NCI-H2029 (cell line): ENCODE data around the gene TARBP1.
"Not testable (repeated sequence)": the region's sequence is repeated elsewhere in the genome, so short reads cannot be mapped to it uniquely, and the experiment has no call there.

Experiments
- DNase-seq: peaks from one replicate; lab custom pipeline; 2025; lab: John Stamatoyannopoulos, UW

The TARBP1 gene

DNA sequence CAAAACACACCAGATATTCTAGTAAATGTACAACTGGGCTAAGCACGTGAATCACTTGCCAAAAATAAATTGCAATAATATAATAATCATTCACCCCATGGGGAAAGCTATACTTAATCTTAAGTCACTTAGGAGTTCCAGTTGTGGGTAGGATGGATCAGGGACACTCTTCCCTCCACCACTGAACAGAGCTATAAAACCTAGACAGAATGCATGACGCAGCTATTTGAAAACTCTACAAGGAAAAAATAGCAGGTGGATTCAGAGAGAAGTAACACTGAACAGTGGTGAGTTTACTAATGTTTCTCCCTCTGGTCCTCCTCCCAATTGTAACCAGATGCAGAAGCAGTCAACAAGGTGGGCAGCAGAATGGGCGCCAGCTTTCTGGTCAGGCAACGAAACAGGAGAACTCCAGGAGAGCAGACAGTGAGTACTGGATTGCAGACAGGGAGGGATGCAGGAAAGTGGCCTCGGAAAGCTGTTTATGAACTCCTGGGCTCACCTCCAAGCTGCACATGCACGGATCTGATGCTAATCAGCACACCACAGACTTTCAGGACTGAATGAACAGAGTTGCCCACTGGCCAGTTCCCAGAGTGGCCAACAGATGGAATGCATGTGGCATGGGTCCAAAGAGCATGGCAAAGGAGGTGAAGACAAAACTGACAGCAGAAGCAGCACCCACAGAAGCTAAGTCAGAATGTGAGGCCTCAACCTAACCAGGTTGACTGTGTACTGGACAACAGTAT, 41.4 kb downstream of the TARBP1 start:
- no peak for DNase-seq

- DNase-seq = no peak
These were observed 43.4 kb downstream of the TARBP1 start for GRCh38 chr1:234435620-234436019.

DNA sequence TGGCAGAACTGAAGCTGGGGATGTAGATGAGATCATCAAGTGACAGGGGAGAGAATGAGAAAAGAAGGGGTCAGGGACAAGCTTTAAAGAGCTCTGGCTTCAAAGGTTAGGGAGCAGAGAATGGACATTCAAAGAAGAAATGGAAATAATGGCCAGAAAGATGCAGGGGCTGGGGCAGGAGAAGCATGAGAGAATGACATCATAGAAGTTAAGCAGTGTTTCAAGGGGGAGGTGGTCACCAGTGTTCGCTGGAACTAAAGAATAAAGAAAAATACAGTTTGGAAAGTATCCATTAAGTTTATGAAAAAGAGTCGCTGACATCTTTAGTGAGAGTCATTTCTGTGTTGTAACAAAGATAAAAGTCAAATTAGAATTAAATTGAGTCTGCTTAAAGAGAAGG, 44.3 kb downstream of the TARBP1 start:
- DNase-seq = no peak

DNA sequence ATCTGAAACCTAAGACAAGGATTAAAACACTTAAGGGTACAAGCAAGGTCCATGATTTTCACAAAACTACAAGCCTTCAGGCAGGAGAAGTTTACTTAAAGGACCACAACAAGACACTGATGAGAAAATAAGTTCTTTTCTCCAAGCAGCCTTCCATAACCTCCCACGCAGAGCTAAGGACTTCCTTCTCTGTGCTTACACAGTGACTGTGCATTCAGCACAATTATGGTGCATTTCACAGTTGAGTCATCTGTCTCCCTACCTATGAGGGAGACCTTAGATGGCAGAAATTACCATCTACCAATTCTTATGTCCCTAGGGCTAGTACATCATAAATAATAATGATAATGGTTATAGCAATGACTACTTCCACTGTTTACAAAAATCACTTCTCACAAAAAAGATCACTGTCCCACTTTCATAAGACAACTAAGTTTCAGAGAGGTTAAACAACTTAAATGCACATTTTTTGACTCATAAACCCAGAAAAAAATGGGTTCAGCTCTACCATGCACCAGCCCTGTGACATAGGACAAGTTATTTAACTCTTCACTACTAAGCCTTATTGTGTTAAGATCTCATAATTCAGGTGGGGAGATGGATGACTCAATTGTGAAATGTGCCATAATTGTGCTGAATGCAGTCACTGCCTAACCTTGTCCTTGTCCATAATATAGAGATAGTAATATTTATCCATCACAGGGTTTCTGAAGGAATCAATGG, 45.3 kb downstream of the TARBP1 start:
- no peak for DNase-seq

DNA sequence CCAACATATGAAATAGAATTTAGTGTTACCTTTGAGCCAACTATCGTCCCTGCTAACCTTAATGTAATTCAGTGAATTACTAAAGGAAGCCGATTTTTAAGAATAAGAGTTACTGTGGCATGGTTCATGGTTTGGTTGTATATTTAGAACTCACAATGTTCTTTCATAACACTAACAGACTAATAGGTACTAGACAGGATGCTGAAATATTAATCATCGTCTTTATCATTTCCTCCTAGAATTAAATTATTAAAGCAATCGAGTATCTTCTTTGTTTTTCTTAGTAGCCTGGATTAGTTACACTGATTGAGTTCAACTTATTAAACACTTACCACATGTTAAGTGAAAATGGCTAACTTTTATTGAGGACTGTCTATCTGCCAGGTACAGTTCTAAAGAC, 47.7 kb downstream of the TARBP1 start:
- no peak for DNase-seq

DNA sequence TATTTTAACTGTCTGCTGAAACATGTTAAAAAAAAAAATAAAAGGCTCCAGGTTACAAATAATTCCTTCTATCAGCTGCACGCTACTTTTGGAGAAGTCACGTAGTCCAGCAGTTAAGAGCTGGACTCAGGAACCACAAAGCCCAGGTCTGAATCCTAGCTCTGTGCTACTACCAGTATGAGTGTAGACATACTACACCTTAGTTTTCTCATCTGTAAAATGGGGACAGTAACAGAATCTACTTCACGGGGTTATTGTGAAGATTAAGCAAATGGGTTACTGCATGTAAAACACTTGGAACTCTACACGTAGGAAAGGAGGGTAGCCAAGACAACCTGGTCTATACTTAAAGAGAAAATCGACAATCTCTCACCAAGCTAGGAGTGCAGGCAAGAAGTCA, 48.3 kb downstream of the TARBP1 start:
- no peak for DNase-seq

- no peak for DNase-seq
These were observed 49.6 kb downstream of the TARBP1 start for GRCh38 chr1:234429434-234429806.

- no peak for DNase-seq
These were observed 50.9 kb downstream of the TARBP1 start for GRCh38 chr1:234427950-234428646.

- no peak for DNase-seq
These were observed 65.0 kb downstream of the TARBP1 start for GRCh38 chr1:234413990-234414389.

DNA sequence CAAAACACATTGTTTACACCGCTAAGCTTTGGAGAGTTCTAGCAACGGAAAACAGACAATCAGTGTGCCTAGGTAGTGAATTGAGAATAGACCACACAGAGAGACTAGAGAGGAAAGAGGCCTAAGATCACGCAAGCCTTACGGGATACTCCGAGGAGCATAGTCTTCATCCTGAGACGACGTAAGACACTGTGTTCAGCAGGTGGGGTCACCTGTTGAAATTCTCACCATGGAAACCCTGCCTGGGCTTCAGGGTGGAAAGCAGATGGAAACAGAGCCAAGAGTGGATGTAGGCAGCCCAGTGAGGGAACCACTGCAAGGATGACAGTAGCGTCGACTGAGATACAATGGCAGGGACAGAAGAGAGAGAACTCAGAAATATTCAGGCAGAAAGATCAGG, 65.5 kb downstream of the TARBP1 start:
- no peak for DNase-seq

GRCh38 chr1:234412830-234413229, 66.1 kb downstream of the TARBP1 start:
- DNase-seq = no peak

- no peak for DNase-seq
These were observed 69.7 kb downstream of the TARBP1 start for GRCh38 chr1:234409328-234409727.

- DNase-seq = no peak
These were observed 70.2 kb downstream of the TARBP1 start for GRCh38 chr1:234408757-234409156.

DNA sequence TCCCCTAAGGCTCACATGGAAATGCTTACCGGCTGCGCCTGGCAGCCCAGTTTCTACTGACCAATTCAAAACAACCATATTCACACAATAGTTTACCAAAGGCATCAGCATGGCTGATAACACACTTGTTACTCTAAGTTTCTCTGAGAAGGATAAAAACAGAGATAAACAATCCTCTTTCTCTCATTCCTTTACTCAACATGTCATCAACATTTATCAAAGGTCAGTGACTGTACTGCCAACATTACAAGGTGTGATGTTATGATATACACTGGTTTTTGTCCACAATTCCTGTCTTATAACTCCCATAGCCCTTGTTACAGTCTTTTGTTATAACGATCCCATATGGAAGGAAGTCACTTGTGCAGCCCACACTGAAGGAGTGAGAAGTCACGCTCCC, 72.1 kb downstream of the TARBP1 start:
- no peak for DNase-seq

- no peak for DNase-seq
These were observed 73.3 kb downstream of the TARBP1 start for GRCh38 chr1:234405676-234406075.

GRCh38 chr1:234402939-234403338, 76.0 kb downstream of the TARBP1 start:
- no peak for DNase-seq

DNA sequence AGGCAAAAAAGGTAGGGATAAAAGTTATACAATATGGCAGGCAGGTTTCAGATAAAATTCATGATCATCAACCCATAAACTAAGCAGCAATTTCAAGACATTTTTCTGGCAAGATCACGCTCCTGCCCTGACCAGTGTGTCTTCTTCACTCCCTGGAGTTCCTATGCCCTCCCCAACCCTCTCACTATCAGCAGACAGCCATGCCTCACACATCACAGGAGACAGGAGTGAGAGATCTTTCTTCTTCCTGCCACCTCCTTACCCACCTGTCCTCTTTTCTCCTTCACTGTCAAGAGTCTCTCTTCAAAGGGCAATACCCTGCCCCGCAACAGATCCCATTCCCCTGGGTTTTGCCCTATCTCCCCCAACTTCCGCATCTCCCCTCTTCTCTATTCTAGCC, 77.3 kb downstream of the TARBP1 start:
- no peak for DNase-seq

DNA sequence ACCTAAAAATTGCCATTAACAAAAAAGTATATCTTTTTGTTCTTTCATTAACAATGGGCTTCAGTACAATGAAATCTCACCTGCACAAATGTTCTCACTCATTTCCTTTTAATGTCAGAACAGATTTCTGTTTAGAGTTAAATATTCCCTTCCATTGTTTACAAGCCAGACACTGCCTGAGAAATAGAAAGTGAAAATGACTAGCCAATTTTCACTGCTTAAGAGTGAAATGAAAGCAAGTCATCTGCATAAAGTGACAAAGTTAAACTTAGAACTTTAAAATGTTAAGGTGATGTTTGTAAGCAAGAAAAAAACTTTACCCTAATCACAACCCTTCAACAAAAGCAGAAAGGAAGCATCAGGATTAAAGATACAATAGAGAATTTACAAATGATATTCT, 78.2 kb downstream of the TARBP1 start:
- no peak for DNase-seq

DNA sequence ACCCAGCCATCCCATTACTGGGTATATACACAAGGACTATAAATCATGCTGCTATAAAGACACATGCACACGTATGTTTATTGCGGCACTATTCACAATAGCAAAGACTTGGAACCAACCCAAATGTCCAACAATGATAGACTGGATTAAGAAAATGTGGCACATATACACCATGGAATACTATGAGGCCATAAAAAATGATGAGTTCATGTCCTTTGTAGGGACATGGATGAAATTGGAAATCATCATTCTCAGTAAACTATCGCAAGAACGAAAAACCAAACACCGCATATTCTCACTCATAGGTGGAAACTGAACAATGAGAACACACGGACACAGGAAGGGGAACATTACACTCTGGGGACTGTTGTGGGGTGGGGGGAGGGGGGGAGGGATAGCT, 79.5 kb downstream of the TARBP1 start:
- DNase-seq = not testable (repeated sequence)

GRCh38 chr1:234398849-234399381, 80.1 kb downstream of the TARBP1 start:
- no peak for DNase-seq

DNA sequence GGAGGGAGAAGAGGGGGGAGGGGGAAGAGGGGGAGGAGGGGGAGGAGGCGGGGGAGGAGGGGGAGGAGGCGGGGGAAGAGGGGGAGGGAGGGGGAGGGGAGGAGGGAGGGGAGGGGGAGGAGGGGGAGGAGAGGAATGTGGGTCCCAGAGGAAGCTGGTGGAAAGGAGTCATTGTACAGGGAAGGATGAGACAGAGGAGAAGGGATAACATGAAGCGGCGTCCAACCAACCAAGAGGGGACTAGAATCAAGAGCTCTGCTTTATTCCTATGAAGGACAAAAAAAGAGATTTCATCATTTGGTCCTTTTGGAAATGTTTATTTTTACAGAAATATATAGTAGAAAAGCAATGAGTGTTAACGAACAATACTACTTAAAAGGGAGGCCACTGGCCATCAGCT, 81.2 kb downstream of the TARBP1 start:
- no peak for DNase-seq

- DNase-seq = no peak
These were observed 82.1 kb downstream of the TARBP1 start for GRCh38 chr1:234396871-234397270.

DNA sequence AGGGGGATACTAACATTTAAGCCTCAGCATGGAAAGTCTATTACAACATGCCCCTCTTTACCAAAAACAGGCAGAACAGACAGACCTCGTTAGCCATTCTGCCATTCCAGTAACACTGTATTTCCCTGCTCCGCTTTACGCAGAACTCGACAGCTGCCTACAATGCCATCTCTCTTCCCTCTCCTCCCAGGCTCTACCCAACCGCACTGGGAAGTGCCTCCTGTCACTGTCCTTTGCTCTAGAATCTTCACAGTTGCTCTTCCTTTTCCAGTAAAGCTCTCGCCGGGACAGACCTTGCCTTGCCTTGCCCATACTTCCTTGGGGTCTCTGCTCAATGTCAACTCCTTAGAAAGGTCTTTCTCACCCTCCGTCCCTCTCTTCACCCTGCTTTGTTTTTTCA, 82.9 kb downstream of the TARBP1 start:
- DNase-seq = no peak
